NCI-H524 (cell line): ENCODE results near the gene UBALD2.
A peak's percentile ranks its signal among the peaks of the same experiment; 100 is the strongest.
"Not testable (repeated sequence)": the region's sequence is repeated elsewhere in the genome, so short reads cannot be mapped to it uniquely, and the experiment has no call there.

Experiments used
- DNase-seq, 2 experiments: peaks; one replicate each; lab custom pipeline; 2025; lab: John Stamatoyannopoulos, UW

UBALD2 gene

DNA sequence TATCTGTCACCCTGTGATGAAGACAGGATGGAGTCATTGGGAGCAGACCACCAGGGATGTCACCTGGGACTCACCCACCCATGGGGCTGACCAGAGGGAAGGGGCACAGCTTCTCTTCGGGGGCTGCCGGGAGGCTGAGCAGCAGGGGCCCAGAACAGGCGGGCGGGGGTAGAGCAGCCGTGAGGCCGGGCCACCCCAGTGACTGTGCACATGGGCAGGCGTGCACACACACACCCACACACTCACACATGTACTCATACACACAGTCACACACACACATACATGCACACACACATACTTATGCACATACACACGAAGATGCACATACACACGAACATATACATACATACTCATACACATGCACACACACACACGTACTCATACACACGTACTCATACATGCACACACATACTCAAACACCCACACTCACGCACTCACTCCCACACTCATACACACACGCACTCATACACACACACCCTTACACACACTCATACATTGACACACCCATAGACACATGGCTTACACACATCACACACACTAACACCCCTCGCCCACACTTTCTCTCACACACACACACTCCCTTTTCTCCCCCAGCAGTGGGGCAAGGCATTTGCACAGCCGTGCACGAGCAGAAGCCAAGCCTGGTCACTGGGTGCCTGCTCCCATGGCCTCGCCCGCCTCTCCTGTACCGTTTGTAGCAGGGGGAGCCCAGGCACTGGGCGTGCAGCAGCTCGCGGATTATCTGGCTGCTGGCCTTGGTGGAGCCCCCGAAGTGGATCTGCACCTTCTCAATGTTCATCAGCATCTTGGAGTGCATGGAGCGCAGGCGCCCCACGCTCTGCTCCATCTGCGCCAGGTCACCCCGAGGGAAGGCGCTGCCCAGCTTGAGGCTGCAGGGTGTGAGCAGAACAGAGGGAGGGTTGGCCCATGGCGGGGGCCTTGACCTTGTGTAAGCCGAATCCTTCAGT, 12.4 kb downstream of the UBALD2 start:
- DNase-seq: no peak

DNA sequence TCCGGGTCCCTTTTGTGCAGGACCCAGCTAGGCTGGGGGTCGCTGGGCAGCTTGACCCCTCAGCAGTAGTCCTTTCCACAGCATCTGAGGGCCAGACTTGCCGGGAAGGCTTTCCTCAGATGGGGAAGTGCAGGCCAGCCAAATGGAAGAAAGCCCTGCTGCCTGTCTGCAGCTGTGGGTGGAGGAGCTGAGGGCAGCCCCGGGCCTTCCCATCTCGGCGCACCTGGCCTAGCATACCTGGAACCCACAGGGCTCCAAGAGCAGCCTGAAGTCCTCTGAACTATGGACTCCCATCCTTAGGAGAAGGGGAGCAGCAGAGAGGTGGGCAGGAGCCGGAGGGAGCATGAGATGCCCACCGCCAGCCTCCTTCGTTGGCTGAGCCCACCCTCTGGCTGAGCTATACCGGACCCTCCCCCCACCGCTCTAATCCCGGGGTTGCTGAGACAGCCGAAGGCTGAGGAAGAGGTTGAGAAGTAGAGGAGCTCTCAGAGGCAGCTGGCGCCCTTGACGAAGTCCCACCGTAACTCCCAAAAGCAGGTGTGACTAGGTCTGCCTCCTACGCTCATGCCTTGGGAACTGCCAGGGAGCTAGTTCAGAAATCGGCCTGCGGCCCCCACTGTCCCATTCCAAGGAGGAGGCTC, 13.2 kb downstream of the UBALD2 start:
- DNase-seq: no peak

DNA sequence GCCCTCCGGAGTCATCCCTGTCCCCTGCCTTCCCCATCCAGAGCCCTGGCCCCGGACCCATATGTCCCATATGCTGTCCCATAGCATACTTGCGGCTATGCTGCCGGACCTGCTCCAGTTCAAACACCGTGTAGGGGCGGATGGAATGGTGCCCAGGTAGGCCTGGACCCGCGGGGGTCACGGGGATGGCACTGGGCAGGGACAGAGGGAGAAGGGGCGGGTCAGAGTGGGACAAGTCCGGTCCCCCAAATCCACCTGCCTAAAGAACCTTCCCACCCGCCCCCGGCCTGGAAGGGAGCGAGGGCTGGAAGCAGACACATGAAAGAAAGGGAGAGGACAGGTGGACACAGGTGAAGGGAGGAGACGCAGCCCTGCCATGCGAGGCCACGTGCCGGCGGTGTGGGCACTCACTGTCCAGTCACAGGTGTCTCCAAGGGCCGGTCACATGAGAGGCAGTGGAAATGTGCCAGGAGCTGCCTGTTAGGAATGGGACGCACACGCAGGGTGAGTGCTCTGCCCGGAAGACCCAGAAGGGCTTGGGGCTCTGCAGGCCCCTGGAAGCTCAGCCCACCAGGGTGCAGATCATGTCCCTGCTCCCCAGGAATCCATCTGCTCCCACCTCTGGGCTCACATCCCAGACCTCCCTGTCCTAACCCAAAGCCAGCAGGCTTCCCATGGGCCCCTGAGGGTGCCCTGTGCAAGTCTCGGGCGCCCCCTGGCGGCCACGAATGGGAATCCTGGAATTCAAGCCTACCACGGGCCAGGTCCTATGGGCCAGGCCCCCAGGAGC, 14.0 kb downstream of the UBALD2 start:
- peak; percentile 78 to 93 for DNase-seq

DNA sequence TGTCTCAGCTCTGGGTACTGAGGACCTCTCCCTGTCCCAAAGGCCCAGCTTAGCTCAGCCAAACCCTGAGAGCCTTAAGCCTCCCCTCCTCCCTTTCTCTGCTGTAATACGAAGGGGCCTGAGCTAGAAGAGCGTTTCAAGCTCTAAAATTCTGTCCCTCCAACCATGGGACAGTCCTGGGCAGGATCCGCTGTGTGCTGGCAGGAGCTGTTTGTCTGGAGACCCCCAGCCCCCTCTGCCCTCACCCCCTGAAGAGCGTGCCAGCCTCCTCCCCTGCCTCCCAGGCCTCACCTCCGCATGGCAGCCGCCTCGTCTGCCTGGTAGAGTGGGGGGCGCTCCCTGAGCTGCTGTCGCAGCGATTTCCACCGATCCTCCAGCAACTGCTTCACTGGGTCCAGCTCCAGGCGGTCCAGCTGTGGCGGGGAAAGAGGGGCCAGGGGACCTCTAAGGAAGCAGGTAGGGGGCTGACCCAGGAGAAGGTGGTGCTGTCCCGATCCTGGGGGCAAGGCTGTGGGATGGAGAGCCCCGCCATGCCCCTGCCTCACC, 14.7 kb downstream of the UBALD2 start:
- DNase-seq: no peak

DNA sequence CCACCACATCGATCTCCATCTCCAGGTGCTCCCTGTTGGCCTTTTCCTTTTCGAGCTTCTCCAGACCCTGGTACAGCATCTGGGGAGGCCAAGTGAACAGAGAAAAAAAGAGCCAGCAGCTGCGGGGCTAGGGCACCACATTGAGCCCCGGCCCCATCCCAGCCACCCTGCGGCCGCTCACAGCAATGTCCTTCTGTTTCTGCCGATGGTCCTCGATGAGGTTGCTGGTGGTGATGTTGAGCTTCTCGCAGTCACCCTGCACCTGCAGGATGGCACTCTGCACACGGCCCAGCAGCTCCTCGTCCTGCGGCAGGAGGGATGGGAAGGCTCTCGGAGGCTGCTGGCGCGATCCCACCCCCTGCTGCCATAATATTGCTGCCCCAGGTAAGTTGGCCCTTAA, 15.5 kb downstream of the UBALD2 start:
- DNase-seq: no peak

DNA sequence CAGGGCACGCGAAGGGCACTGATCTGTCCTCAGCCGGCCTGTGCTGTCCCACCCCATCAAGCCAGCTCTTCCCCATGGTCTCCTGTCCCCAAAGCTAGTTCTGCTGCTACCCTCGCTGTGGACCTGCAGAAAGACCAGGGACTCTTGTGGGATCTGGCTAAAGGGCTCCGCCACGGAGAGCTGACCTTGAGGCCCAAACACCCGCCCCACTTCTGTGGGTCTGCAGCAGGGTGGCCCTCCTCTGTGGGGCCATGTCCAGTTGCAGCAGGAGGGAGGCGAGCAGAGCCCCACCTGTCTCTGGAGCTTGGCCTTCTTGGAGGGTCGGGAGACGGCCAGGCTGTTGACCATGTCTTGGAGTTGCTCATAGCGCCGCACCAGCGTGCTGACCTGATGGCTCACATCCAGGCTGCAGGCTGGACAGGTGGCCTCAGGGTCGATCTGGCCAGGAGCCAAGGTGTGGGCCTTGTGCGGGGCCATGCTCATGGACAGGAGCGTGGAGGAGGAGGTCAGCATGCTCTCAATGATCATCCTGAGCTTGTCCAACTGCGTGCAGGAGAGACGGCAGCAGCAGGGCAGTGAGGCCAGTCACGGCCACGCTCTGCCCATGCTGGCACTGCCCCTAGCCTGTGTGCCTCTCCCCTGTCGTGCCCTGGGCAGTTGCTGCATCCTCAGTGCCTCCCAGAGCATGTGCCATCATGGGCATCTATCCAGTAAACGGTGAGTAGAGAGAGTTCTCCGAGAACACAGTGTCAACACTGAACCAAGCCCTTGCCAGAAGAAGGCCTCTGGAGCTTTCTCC, 16.6 kb downstream of the UBALD2 start:
- DNase-seq: no peak

DNA sequence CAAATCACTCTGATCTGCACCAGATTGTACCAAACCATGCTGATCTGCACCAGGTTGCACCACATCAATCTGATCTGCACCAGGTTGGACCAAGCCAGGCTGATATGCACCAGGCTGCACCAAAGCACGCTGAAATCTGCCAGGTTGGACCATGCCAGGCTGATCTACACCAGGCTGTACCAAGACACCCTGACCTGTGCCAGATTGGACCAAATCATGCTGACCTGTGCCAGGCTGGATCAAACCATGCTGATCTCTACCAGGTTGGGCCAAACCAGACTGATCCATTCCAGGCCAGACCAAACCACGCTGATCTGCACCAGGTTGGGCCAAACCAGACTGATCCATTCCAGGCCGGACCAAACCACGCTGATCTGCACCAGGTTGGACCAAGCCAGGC, 27.4 kb downstream of the UBALD2 start:
- no peak for DNase-seq

DNA sequence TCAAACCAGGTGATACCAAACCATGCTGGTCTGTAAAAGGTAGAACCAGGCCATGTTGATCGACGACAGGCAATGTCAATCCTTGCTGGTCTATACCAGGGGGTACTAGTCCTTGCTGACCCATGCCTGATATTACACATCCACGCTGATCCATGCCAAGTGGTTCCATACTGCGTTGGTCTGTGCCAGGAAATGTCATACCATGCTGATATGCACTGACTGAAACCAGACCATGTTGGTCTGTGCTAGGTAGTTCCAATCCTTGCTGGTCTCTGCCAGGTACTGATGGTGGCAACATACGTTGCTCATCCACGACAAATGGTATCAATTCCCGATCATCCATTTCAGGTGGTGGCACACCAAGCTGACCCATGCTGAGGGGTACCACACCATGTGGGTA, 28.0 kb downstream of the UBALD2 start:
- DNase-seq: no peak

DNA sequence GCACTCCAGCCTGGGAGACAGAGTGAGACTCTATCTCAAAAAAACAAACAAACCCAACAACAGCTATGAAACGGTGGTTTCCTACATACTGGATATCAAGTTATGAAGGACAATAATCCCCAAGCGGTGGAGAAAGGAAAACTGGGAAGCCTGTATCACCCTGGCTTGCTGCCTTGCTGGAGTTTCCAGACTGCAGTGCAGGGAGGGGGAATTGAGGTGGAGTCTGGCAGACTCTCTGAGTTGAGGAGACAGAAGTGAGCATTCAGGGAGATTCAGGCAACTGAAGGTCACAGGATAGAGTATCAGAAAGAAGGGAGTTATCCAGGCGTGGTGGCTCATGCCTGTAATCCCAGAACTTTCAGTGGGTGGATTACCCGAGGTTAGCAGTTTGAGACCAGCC, 31.0 kb downstream of the UBALD2 start:
- DNase-seq: no peak

DNA sequence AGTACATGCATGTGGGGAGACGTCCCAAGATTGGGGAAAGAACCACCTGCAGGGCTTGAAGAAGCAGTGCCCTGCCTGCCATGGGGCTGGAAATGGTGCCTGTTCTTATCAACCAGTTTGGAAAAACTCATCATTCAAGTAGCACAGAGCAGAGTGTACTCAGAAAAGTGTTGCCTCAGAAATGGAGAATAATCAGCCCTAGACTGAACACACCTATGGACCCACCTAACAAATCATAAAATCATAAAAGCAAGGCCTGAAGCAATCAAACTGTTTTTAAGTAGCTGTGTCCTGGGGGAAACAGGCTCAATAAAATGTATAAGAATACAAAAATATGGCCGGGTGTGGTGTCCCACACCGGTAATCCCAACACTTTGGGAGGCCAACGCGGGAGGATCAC, 31.7 kb downstream of the UBALD2 start:
- DNase-seq: no peak

DNA sequence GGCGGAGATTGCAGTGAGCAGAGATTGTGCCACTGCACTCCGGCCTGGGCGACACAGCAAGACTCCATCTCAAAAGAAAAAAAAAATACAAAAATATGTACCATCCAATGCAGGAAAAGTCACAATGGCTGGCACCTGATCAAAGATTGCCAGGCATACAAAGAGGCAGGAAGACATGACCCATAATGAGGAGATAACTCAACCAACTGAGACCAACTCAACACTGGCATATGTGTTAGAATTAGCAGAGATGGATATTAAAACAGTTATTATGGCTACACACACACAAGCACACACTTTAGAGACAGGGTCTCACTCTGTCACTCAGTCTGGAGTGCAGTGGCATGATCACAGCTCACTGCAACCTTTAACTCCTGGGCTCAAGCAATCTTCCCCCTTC, 32.3 kb downstream of the UBALD2 start:
- DNase-seq: no peak

DNA sequence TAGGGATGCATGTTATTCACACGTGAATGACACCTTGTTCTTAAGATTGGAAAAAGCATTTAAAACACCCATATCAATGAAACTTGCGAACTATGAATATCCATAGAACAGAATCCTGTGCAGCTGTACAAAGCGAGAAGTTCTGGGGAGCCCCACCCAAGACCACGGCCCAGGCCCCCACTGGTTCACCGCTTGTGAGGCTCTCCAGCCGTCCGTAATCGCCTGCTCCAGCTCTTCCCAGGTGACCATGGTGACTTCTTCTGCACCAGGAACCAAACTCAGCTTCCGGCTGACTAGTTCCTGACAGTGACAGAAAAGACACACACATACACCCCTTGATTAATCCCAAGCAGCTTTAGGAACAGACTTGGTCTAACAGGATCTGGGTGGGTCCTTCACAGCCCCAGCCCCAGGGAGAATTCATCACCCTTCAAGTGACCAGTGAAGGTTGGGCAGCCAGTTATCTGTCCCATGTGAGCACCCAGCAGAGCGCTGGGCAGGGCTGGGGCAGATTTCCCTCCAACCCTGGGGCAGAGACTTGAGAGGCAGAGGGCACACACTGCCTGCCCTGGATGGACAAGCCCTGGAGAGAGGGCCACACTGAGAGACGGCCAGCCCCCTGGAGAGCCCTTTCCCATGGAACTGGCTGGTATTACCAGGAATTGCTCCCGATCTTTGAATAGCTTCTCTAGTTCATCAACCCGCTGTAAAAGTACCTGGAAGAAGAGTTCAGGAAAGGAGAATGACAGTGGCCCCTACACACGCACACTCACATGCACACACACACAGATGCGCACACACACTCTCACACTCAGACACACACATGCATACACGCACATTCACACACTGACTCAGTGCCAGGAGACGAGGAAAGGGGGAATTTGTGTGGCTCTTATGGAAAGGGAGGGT, 39.3 kb downstream of the UBALD2 start:
- no peak for DNase-seq

DNA sequence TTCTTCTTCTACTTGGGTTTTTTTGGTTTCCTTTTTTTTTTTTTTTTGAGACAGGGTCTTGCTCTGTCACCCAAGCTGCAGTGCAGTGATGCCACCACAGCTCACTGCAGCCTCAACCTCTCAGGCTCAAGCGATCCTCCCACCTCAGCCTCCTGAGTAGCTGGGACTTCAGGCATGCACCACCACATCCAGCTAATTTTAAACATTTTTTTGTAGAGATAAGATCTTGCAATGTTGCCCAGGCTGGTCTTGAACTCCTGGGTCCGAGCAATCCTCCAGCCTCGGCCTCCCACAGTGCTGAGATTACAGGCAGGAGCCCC, 39.9 kb downstream of the UBALD2 start:
- not testable (repeated sequence) for DNase-seq

DNA sequence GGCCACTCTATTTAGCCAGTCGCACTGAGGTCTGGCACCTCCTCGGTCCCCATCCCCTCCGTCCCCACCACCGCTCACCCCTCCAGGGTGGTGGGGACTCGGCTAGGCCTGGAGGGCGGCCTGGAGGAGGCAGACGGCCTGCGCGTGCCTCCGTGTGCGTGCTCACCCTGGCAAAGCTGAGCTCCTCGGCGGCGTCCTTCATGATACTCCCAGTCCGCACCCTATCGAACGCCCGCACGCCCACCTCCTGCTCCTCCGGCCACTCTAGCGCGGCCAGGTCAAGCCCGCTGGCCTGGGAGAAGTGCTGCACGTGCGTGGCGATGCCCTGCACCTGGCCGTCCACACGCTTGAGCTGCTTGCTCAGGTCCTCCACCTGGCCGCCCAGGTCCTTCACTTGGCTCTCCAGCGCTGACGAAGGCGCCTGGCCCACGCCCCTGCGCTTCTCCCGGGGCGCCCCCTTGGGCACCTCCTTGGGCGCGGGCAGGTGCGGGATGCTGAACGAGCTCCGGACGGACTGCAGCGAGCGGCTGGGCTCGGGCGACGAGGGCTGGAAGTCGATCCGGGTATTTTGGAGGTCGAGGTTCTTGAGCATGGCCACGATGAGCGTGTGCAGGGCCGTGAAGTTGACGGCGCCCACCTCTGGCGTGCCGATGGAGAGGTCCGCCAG, 42.3 kb downstream of the UBALD2 start:
- DNase-seq: no peak

DNA sequence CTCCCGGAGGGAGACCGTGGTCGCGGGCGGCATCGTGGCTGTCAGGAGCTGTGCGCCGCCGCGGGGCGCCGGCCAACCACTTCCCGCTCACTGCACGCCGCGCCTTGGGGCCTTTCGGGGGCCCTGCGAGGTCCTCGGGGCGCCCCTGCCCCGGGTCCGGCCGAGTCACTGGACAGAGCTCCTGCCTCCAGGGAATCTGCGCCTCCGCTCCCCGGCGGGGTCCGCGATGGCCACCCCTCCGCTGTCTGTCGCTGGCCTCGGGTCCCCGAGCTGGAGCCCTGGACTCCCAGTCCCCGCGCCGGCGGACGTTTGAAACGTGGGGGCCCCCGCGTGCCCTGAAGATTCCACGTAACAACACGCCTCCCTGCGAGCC, 42.8 kb downstream of the UBALD2 start, which contains the start of gene QRICH2:
Gene QRICH2, minus strand, starts transcription at position 311 of the 373 bp plus-strand sequence. Its CDS starts 278 bp downstream, at position 33.
- DNase-seq: no peak

DNA sequence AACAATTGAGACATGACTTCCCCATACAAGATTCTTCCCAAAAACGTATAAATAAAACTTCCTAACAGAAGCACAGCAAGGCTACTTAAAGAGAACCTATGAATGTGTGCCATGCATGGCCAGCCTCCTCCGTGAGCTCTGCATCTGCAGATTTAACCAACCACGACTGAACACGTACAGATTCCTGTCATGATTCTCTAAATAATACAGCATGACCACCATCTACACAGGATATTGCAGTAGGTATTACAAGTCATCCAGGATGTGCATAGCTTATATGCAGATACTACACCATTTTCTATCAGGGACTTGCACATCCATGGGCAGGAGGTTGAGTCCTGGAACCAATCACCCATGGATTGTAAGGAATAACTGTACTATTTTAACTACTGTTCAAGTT, 44.3 kb downstream of the UBALD2 start:
- no peak for DNase-seq

DNA sequence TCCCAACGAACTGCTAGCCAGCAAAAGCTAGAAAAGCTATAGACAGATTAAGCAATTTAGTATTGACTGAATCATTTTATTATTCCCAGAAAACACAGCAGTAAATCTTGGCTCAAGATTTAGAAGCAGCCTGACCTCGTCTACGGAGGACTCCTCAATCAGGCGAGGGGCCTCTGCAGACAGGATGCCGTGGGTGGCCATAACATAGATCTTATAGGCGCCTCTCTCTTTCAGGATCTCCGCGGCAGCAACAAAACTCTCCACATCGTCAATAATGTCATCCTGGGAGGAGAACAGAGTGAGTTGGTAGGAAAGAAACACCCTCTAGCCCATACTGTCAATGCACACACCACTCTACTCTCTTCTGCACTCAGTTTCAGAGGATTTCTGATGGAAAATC, 47.6 kb downstream of the UBALD2 start:
- DNase-seq: no peak

DNA sequence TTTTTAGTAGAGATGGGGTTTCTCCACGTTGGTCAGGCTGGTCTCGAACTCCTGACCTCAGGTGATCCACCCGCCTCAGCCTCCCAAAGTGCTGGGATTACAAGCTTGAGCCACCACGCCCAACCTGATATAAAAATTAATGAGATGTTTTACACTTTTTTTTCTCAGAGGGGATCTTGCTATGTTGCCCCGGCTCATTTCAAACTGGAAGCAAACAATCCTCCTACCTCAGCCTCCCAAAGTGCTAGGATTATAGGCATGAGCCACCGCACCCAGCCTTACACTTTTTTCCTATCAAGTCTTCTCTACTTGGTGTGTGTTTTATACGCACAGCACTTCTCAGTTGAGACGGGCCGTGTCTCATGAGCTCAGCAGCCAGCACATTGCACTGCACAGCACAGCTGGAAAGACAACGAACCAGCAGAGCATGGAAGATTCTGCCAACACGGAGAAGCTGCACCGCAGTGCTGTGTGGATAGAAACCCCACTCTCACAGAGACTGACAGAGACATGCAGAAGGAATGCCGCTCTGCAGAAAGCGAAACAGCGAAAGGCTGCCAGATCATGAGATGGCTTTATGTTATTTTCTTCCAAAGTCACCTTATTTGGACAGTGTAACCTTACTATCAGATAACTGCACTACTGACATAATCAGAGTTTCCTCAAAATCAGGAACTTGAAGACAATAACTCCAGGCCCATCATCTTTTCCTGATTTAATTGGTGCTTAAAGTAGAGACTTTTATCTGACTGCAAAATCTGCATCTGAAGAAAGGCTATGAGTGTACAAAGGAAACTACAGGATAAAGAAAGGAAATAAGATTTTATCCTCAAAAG, 49.5 kb downstream of the UBALD2 start:
- DNase-seq: no peak

DNA sequence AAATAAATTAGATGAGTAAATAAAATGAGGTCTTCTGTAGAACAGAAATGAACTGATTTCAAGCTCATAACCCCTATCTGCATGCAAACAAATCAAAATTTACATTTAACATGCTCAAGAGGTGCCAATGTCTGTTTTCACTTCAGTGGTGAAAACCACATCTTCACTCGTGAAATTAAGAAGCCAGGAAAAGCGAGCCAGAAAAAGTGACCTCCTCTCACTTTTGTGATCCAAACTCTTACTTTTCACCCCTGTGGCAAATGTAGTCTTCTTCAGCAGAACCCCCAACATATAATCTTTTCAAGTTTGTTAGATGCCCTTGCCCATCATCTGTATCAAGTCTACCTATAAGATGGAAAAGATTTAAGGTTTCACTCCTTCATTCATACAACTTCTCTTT, 52.4 kb downstream of the UBALD2 start:
- no peak for DNase-seq
